Astrocyte (in vitro differentiated cells and primary cell): ENCODE results near the gene CRIM1. TPM values are rescaled to one million over a fixed set of nuclear protein-coding genes. Genes with fewer than 3 reads are reported as not detected.

Source experiments
- DNase-seq: peaks from one replicate; pipeline ENCODE4 v3.0.0-alpha.2; 2010; ENCODE audit warnings: low read depth
- FAIRE-seq: peaks from 2 replicates; lab custom pipeline; 2011; peaks lifted over from hg19 to GRCh38; lab: Jason Lieb, UNC
- H2AFZ ChIP-seq: 2 replicates; pipeline ENCODE4 v1.6.0; 2012; ENCODE audit warnings: low read depth, low read length, inconsistent platforms
- H3K27ac ChIP-seq: 2 replicates; pipeline ENCODE4 v1.5.1; 2011; ENCODE audit warnings: low read depth, low read length, inconsistent platforms
- H3K27me3 ChIP-seq: 2 replicates; pipeline ENCODE4 v1.6.0; 2011; ENCODE audit warnings: low read length, inconsistent platforms; ENCODE audit not compliant: insufficient read depth
- H3K36me3 ChIP-seq: 2 replicates; pipeline ENCODE4 v1.5.1; 2011; ENCODE audit warnings: low read length, inconsistent platforms; ENCODE audit not compliant: insufficient read depth
- H3K4me1 ChIP-seq: 2 replicates; pipeline ENCODE4 v1.5.1; 2011; ENCODE audit warnings: low read length, inconsistent platforms; ENCODE audit not compliant: insufficient read depth
- H3K4me2 ChIP-seq: 2 replicates; pipeline ENCODE4 v1.6.0; 2012; ENCODE audit warnings: low read length, inconsistent platforms
- H3K4me3 ChIP-seq: 2 replicates; pipeline ENCODE4 v1.5.1; 2011; ENCODE audit warnings: low read depth, mild to moderate bottlenecking, low read length, inconsistent platforms; ENCODE audit not compliant: insufficient read depth
- H3K79me2 ChIP-seq: 2 replicates; pipeline ENCODE4 v1.6.0; 2012; ENCODE audit warnings: mild to moderate bottlenecking, low read length, inconsistent platforms; ENCODE audit not compliant: insufficient read depth
- H3K9ac ChIP-seq: 2 replicates; pipeline ENCODE4 v1.6.0; 2012; ENCODE audit warnings: mild to moderate bottlenecking, low read length, inconsistent platforms
- H3K9me3 ChIP-seq: 2 replicates; pipeline ENCODE4 v1.5.1; 2012; ENCODE audit warnings: low read depth, mild to moderate bottlenecking, low read length, inconsistent platforms; ENCODE audit not compliant: insufficient read depth
- H4K20me1 ChIP-seq: 2 replicates; pipeline ENCODE4 v1.6.0; 2012; ENCODE audit warnings: low read length, inconsistent platforms; ENCODE audit not compliant: insufficient read depth
- H3K27ac Mint-ChIP-seq: one replicate; pipeline ENCODE4 v1.8.0; 2021; ENCODE audit warnings: mild to moderate bottlenecking, mixed read lengths; ENCODE audit not compliant: unreplicated experiment
- H3K27me3 Mint-ChIP-seq: one replicate; pipeline ENCODE4 v1.8.0; 2021; ENCODE audit warnings: low read depth, mixed read lengths; ENCODE audit not compliant: unreplicated experiment
- H3K36me3 Mint-ChIP-seq: one replicate; pipeline ENCODE4 v1.8.0; 2021; ENCODE audit warnings: low read depth, mixed read lengths; ENCODE audit not compliant: unreplicated experiment
- H3K4me1 Mint-ChIP-seq: one replicate; pipeline ENCODE4 v1.8.0; 2021; ENCODE audit warnings: low read depth, mixed read lengths; ENCODE audit not compliant: unreplicated experiment
- H3K4me3 Mint-ChIP-seq: one replicate; pipeline ENCODE4 v1.8.0; 2021; ENCODE audit warnings: mild to moderate bottlenecking, moderate library complexity, mixed read lengths; ENCODE audit not compliant: unreplicated experiment
- H3K9me3 Mint-ChIP-seq: one replicate; pipeline ENCODE4 v1.8.0; 2021; ENCODE audit warnings: mild to moderate bottlenecking, mixed read lengths; ENCODE audit not compliant: unreplicated experiment
- CTCF ChIP-seq: IDR thresholded peaks from 2 replicates; pipeline ENCODE4 v1.5.1; 2011; ENCODE audit warnings: low read depth, mild to moderate bottlenecking, inconsistent platforms, low read length, moderate library complexity; ENCODE audit not compliant: insufficient read depth
- EZH2 ChIP-seq: IDR thresholded peaks from 2 replicates; pipeline ENCODE4 v1.6.1; 2012; ENCODE audit warnings: mild to moderate bottlenecking, low read length, inconsistent platforms; ENCODE audit not compliant: insufficient read depth
- total RNA-seq: library from RNA; stranded (reverse); gene quantifications from 2 replicates; pipeline ENCODE4 v1.2.1, GENCODE V29; 2021

Gene CRIM1
- total RNA-seq, 1 donor from 2014 or later, result 180 TPM

DNA sequence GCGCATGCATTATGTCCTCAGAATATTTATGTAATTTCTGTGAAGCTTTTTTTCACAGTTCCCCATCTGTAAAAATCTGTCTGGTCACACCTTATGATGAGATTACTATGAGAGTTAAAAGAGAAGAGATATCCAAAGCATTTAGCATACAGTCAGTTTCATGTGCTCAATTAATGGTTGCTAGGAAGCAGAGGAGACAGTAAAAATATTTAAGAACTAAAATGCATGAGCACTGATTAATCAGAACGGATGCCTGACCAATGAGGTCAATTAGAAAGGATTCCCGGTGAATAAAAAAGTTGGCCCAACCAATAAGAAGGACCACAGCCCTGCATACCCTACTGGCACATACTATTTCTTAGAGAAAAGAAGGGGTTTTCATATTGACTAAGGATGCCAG, 12.0 kb upstream of the CRIM1 start:
- H3K4me1 Mint-ChIP-seq, result peaks cover 12% of the 10 kb centered on the region
- H3K9me3 Mint-ChIP-seq, result no peaks in the 10 kb centered on the region
- peak; percentile 66 for DNase-seq

DNA sequence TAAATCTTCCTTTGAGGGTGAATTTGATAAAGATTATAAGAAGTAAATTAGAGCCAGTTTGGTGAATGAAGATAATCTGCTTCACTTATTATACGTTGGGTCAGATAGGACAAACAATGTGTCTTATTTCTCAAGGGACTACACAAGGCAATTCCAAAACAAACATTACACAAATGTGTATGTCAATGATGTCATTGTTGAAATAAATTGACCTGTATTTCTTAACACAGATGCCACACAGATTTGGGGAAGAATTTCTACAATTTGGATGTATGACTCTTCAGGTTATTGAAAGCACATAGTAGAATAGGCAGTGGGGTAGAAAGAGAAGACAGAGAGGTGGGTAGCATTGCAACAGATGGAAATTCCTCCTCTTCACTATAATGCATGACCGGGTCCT, 6.9 kb upstream of the CRIM1 start:
- H2AFZ ChIP-seq, result no peak overlapping the region
- no peaks in the 10 kb centered on the region for H4K20me1 ChIP-seq
- H3K4me3 ChIP-seq, result no peak overlapping the region
- H3K9ac ChIP-seq, result no peak overlapping the region
- Mint-ChIP-seq H3K27ac (no peak overlapping the region), H3K4me1 (peaks cover 9% of the 10 kb centered on the region), H3K36me3 (no peaks in the 10 kb centered on the region), H3K9me3 (no peaks in the 10 kb centered on the region), H3K27me3 (no peaks in the 10 kb centered on the region), H3K4me3 (no peak overlapping the region)
- no peak overlapping the region for H3K27ac ChIP-seq
- no peaks in the 10 kb centered on the region for H3K27me3 ChIP-seq
- FAIRE-seq (peak; percentile 74), DNase-seq (no peak)
- H3K9me3 ChIP-seq, result no peaks in the 10 kb centered on the region
- no peaks in the 10 kb centered on the region for H3K36me3 ChIP-seq
- no peak for TF ChIP-seq CTCF
- TF ChIP-seq EZH2, result no peak
- H3K4me1 ChIP-seq, result peaks cover 4% of the 10 kb centered on the region
- H3K79me2 ChIP-seq, result peaks cover under 1% of the 10 kb centered on the region
- H3K4me2 ChIP-seq, result no peak overlapping the region

More for the DNA sequence above, 12.0 kb upstream of the CRIM1 start:
- Histone ChIP-seq H3K36me3 (no peaks in the 10 kb centered on the region), H3K27ac (no peak overlapping the region), H3K4me3 (no peak overlapping the region), H3K9me3 (no peaks in the 10 kb centered on the region), H3K4me2 (no peak overlapping the region), H3K4me1 (peaks cover 17% of the 10 kb centered on the region), H3K27me3 (no peaks in the 10 kb centered on the region), H3K9ac (no peak overlapping the region), H3K79me2 (no peaks in the 10 kb centered on the region), H2AFZ (no peak overlapping the region), H4K20me1 (no peaks in the 10 kb centered on the region)
- Mint-ChIP-seq H3K4me3 (no peak overlapping the region), H3K27me3 (no peaks in the 10 kb centered on the region), H3K36me3 (no peaks in the 10 kb centered on the region), H3K27ac (no peak overlapping the region)
- FAIRE-seq, result no peak
- no peak for TF ChIP-seq EZH2
- no peak for TF ChIP-seq CTCF

- no peaks in the 10 kb centered on the region for H3K9me3 Mint-ChIP-seq
- no peak overlapping the region for H3K4me3 Mint-ChIP-seq
- H3K4me2 ChIP-seq, result no peak overlapping the region
- H3K4me1 Mint-ChIP-seq, result peaks cover 11% of the 10 kb centered on the region
- no peak for DNase-seq
- no peak overlapping the region for H2AFZ ChIP-seq
- H3K4me3 ChIP-seq, result no peak overlapping the region
- TF ChIP-seq CTCF (no peak), EZH2 (no peak)
- H3K36me3 Mint-ChIP-seq, result no peaks in the 10 kb centered on the region
- H3K79me2 ChIP-seq, result peaks cover 19% of the 10 kb centered on the region
- peaks cover 13% of the 10 kb centered on the region for H3K4me1 ChIP-seq
- no peaks in the 10 kb centered on the region for H3K27me3 ChIP-seq
- peaks cover under 1% of the 10 kb centered on the region for H4K20me1 ChIP-seq
- no peak for FAIRE-seq
- no peak overlapping the region for H3K9ac ChIP-seq
- no peaks in the 10 kb centered on the region for H3K9me3 ChIP-seq
- H3K27ac ChIP-seq, result no peak overlapping the region
- H3K27me3 Mint-ChIP-seq, result no peaks in the 10 kb centered on the region
- H3K36me3 ChIP-seq, result no peaks in the 10 kb centered on the region
- H3K27ac Mint-ChIP-seq, result no peak overlapping the region
These were observed 4.3 kb upstream of the CRIM1 start for GRCh38 chr2:36351291-36351690.
